ENCODE measurements around the gene RBM4B.

RBM4B gene

GRCh38 chr11:66696146-66696545 lies 18.5 kb upstream of the RBM4B start:
- H3K4me3 ChIP-seq (ENCODE audit: low read length, poor library complexity, severe bottlenecking) = no peak overlapping the region
- H3K36me3 ChIP-seq (ENCODE audit: insufficient read depth, low read length) = peaks cover 2% of the 10 kb centered on the region; the same call in 1 of the 2 replicates
- no peak overlapping the region for H3K9ac ChIP-seq (ENCODE audit: low read depth, low read length, poor library complexity, severe bottlenecking)

GRCh38 chr11:66694732-66695207 lies 17.1 kb upstream of the RBM4B start:
- Histone ChIP-seq H3K9me3 (ENCODE audit: insufficient read depth, low read depth, low read length) (no peaks in the 10 kb centered on the region), H3K27me3 (ENCODE audit: insufficient read depth, low read length, poor library complexity, severe bottlenecking) (no peaks in the 10 kb centered on the region), H3K4me2 (ENCODE audit: low read depth, low read length, poor library complexity, severe bottlenecking) (no peak overlapping the region), H3K4me1 (ENCODE audit: insufficient read depth, low read length, poor library complexity, severe bottlenecking) (peaks cover 13% of the 10 kb centered on the region), H4K20me1 (ENCODE audit: insufficient read depth, low read length, poor library complexity, severe bottlenecking) (no peaks in the 10 kb centered on the region), H3K9me2 (replicated peaks; ENCODE audit: low read depth, low read length) (no peaks in the 10 kb centered on the region), H3K36me3 (ENCODE audit: insufficient read depth, low read length) (peaks cover 2% of the 10 kb centered on the region; the same call in 1 of the 2 replicates), H2AFZ (ENCODE audit: low read length) (no peak overlapping the region), H3K9ac (ENCODE audit: low read depth, low read length, poor library complexity, severe bottlenecking) (no peak overlapping the region), H3K4me3 (ENCODE audit: low read length, poor library complexity, severe bottlenecking) (no peak overlapping the region), H3K79me2 (ENCODE audit: insufficient read depth, low read length) (no peaks in the 10 kb centered on the region), H3F3A (ENCODE audit: low read depth) (no peaks in the 10 kb centered on the region)
- TF ChIP-seq CTCF (conservative IDR thresholded peaks at IDR 0.05; ENCODE audit: low read length) = peak; percentile 98
- TF ChIP-seq EZH2phosphoT487 (IDR thresholded peaks at IDR 0.05; ENCODE audit: borderline replicate concordance) = no peak

More at GRCh38 chr11:66696146-66696545, 18.5 kb upstream of the RBM4B start:
- Histone ChIP-seq H2AFZ (ENCODE audit: low read length) (no peak overlapping the region), H4K20me1 (ENCODE audit: insufficient read depth, low read length, poor library complexity, severe bottlenecking) (no peaks in the 10 kb centered on the region), H3F3A (ENCODE audit: low read depth) (no peaks in the 10 kb centered on the region; the same call in 1 of the 2 replicates), H3K4me1 (ENCODE audit: insufficient read depth, low read length, poor library complexity, severe bottlenecking) (peaks cover 22% of the 10 kb centered on the region), H3K4me2 (ENCODE audit: low read depth, low read length, poor library complexity, severe bottlenecking) (no peak overlapping the region), H3K27me3 (ENCODE audit: insufficient read depth, low read length, poor library complexity, severe bottlenecking) (no peaks in the 10 kb centered on the region), H3K9me2 (replicated peaks; ENCODE audit: low read depth, low read length) (no peaks in the 10 kb centered on the region), H3K79me2 (ENCODE audit: insufficient read depth, low read length) (no peaks in the 10 kb centered on the region), H3K9me3 (ENCODE audit: insufficient read depth, low read depth, low read length) (no peaks in the 10 kb centered on the region)
- TF ChIP-seq CTCF (conservative IDR thresholded peaks at IDR 0.05; ENCODE audit: low read length) = no peak
- TF ChIP-seq EZH2phosphoT487 (IDR thresholded peaks at IDR 0.05; ENCODE audit: borderline replicate concordance) = no peak

- no peak for TF ChIP-seq CTCF (conservative IDR thresholded peaks at IDR 0.05; ENCODE audit: low read length)
- no peak for TF ChIP-seq EZH2phosphoT487 (IDR thresholded peaks at IDR 0.05; ENCODE audit: borderline replicate concordance)
- Histone ChIP-seq H3K4me1 (ENCODE audit: insufficient read depth, low read length, poor library complexity, severe bottlenecking) (peaks cover 10% of the 10 kb centered on the region), H2AFZ (ENCODE audit: low read length) (no peak overlapping the region), H3K9ac (ENCODE audit: low read depth, low read length, poor library complexity, severe bottlenecking) (no peak overlapping the region), H3K27me3 (ENCODE audit: insufficient read depth, low read length, poor library complexity, severe bottlenecking) (no peaks in the 10 kb centered on the region), H3K36me3 (ENCODE audit: insufficient read depth, low read length) (peaks cover 2% of the 10 kb centered on the region; the same call in 1 of the 2 replicates), H4K20me1 (ENCODE audit: insufficient read depth, low read length, poor library complexity, severe bottlenecking) (no peaks in the 10 kb centered on the region), H3K9me2 (replicated peaks; ENCODE audit: low read depth, low read length) (no peaks in the 10 kb centered on the region), H3K9me3 (ENCODE audit: insufficient read depth, low read depth, low read length) (no peaks in the 10 kb centered on the region), H3K79me2 (ENCODE audit: insufficient read depth, low read length) (no peaks in the 10 kb centered on the region), H3K4me2 (ENCODE audit: low read depth, low read length, poor library complexity, severe bottlenecking) (no peak overlapping the region), H3K4me3 (ENCODE audit: low read length, poor library complexity, severe bottlenecking) (no peak overlapping the region), H3F3A (ENCODE audit: low read depth) (no peaks in the 10 kb centered on the region)
These were observed 16.3 kb upstream of the RBM4B start for GRCh38 chr11:66694056-66694410.

All from Loucy (cell line).